HG03025 (cell line): ENCODE measurements around the gene EPHA6.
A peak's percentile ranks its signal among the peaks of the same experiment; 100 is the strongest.

Experiments used
- ATAC-seq: cut with Tn5 transposase; IDR thresholded peaks from one replicate; pipeline ENCODE4 v1.9.1; 2021; ENCODE audit warnings: mild to moderate bottlenecking, moderate library complexity; ENCODE audit not compliant: unreplicated experiment, low FRiP score

EPHA6 gene

DNA sequence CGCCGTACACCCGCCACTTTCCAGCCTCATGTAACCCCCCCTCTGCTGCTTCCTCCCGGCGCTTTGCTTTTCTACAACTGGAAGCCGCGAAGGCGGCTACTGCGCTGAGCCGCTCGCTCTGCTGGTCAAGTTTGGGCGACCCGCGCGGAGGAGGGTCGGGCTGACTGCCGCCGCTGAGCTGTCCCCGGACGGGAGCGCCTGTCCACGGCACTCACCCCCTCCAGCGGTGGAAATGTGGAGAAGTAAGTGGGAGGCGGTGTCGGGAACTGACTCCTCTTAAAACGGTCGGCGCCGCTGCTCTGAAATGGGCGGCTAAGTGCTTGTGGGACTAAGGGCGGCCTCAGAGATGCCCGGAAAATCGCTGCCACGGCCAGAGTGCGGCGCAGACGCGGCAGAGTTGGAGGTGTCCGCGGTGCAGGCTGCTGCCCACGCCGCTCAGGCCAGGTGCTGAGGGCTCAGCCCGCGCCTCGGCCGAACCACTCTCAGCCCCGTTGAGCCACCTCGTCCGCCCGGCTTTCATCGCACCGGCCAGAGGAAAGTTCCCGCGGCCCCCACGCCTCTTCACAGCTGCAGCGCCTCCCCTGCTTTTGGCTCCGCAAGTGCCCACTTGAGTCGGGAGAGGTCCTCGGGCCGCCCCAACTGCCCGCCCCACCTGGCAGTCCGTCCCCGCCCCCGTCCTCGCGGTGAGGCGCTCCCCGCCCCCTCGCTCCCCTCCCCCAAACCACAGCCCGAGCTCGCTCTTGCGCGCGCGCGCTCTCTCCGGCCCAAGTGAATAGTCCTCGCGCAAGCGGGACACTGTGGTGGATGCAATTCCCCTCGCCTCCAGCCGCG, at the start of gene EPHA6:
TSS of gene EPHA6 (plus strand) at position 775 of the 831 bp plus-strand sequence.
- peak; percentile 27 for ATAC-seq

DNA sequence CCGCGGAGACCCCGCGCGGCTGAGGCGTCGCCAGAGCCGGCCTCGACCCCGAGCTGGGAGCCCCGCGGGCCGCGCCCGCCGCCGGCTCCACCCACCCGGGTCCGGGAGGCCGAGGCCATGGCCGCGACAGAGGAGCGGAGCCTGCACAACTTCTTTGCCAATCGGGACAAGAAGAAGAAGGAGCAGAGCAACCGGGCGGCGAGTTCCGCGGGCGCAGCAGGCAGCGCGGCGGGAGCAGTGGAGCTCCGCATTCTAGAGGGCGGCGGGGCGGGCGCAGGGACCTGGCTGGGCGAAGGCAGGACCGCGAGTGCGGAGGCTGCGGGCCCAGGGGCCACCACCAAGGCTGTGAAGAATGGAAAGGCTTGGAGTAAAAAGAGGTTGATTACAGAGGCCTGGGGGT, 37.6 kb upstream of the EPHA6 start:
- ATAC-seq, result no peak

DNA sequence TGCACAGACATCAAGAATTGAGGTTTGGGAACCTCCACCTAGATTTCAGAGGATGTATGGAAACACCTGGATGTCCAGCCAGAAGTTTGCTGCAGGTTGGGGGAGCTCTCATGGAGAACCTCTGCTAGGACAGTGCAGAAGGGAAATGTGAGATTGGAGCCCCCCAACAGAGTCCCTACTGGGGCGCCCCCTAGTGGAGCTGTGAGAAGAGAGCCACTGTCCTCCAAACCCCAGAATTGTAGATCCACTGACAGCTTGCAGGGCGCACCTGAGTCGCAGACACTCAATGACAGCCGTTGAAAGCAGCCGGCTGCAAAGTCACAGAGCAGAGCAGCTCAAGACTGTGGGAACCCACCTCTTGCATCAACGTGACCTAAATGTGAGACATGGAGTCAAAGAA, 34.6 kb upstream of the EPHA6 start:
- no peak for ATAC-seq

DNA sequence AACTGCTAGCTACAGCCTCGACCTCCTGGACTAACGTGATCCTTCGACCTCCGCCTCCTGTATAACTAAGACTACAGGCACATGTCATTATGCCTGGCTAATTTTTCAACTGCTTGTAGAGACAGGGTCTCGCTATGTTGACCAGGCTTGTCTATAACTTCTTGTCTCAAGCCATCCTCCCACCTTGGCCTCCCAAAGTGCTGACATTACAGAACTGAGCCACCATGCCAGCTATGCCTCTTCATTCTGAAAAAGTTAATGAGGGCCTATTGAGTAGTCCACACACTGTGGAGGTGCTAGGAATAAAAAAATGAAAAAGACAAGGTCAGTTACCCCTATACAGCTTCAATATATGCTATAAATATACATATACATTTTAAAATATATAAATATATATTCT, 18.3 kb upstream of the EPHA6 start:
- ATAC-seq, result no peak

DNA sequence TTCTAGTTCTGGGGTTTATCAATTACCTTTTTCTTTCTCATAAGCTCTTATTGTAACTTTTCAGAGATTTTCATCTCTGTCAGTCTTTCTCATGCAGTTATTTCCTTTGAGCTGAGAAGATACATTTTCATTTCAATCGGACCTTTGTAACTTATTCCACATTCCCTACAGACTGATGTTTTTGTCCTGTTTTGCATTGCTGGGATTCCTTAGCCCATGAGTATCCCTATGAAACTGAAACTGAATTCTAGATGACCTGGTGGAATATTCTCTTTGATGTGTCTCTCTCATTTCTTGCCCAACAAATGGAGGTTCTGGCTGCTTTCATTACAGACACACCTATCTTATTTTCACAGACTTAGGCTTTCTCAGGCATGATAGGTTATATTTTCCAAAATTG, 10.5 kb upstream of the EPHA6 start:
- ATAC-seq, result no peak

DNA sequence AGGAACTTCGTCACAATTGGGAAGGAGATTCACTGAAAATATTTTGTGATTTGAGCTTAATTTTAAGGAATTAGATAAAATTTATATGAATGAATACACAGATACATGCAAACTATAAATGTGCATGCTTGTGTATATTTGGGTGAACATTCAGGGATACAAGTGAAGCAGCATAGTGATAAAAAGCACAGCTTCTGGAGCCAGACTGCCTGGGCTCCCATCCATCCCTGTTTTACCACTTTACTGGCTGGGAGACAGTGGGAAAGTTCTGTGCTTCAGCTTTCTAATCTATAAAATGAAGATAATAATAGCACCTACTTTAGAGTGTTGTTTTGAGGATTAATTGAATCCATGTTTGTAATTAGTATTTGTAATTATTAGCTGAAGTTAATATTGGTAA, 8.1 kb upstream of the EPHA6 start:
- no peak for ATAC-seq

DNA sequence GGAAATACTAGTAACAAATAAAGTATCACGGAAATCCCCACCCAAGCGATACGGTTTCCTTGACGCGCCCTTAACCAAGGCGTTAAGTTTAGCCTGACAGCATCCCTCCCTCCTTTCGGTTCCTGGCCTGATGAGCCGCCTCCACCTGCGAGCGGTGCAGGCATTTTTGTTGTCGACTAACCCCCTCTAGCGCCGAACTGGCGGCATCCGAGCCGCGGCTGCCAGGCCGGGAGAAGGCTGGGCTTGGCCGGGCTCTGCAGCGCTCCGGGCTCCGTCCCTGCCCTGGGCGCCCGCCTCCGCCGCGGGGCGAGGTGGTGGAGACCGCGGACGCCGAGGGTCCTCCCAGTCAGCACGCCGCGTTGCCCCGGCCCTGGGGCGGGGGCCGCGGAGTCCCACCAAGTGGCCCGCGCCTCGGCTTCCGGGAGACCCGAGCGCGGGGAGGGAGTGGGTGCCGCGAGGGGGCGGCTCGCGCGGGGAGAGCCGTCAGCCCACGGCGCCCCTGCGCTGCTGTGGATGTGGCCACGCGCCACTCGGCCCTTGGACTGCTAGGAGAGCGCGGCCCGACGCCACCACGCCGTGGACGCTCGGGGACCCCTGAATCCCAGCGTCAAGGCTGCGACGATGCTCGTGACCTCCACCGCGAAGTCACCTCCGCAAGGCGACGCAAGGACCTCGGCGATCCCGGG, 1.1 kb upstream of the EPHA6 start:
- ATAC-seq, result peak; percentile 98

DNA sequence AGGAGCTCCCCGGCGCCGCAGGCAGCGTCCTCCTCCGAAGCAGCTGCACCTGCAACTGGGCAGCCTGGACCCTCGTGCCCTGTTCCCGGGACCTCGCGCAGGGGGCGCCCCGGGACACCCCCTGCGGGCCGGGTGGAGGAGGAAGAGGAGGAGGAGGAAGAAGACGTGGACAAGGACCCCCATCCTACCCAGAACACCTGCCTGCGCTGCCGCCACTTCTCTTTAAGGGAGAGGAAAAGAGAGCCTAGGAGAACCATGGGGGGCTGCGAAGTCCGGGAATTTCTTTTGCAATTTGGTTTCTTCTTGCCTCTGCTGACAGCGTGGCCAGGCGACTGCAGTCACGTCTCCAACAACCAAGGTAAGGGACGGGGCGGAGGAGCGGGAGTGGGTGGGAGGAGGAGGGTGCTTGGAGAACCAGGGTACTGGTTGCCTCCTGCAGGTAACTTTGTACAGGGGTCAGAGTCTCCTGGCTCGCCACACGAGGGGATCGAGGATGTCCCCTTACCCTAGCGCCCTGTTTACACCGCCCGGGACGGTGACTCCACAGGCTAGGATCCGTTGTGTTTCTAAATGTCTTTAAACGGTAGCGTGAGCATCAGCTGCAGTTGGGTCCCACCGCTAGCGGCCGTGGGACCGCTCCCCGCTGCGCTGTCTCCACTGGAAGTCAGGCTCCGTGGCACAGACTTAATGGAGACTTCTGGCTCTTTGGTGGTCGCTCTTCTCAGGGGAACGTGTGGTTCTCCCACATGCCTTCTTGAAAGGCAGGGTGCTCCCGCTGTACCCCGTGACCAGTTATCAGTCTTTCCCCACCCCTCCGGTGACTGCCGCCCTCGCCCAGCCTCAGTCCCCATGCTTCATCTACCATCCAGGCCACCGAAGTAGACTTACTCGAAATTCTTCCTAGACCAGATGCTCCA, 515 bp downstream of the EPHA6 start:
- ATAC-seq, result no peak

DNA sequence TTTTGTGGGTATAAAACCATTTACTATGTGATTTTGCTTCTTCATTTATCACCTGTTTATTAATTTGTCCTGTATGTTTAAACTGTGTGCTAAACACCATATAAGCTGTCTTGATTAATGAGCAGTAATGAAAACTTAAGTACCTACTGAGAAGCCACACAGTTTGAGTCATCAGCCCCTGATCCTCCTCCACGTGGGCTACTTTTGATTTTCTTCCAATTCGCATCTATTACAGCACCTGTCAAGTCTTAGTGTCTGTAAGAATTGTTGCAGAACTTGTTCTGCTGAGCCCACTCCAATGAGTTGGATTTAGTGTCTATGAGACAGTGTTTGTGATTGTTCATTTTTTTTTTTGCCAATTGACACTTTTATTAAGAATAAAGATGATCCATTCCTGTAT, 16.8 kb downstream of the EPHA6 start:
- ATAC-seq, result no peak

DNA sequence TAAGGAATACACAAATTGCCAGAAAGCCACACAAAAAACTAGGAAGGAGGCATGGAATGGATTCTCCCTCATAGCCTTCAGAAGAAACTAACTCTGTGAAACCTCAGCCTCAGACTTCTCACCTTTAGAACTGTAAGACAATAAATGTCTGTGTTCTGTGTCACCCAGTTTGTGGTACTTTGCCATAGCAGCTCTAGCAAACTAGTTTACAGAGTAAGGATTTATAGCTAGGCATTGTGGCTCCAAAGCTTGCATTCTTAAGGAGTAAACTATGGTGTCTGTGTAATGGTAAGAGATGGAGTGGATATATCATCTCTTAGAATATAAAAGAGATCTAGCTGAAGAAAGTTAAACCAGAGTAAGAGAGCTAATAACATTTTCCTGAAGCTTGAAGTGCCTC, 18.9 kb downstream of the EPHA6 start:
- ATAC-seq, result no peak

DNA sequence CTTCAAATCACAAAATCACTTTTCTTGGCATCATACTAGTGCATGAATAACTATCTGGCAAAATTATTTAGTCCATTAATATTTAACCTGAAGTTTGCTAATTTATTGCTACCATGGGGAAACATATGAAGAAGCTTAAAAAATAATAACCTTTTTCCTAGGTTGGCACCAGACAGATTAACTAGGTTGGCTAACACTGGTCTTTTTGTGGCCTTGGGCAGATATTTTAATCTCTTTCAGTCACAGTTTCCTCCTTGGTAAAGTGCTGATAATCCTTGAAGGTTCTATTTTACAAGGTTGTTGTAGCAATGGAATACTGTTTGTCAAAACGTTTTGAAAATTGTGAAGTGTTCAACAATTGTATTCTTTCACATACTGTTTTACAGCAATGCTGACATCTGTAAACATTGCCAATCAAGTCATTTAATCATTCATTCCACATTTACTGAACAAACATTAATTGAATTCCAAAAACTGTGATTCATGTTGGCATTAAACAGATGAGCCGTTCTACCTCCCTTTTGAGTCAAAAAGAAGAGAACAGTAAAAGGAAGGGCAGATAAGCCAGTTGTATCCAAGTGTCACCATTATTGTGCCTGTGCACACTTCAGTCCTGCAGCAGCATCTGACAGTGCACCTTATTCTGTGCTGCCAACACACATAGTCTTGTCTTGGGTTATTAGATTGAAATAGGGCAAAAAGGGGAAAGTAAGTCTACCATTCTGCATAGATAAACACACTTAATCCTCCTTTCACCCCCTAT, 21.9 kb downstream of the EPHA6 start:
- no peak for ATAC-seq

DNA sequence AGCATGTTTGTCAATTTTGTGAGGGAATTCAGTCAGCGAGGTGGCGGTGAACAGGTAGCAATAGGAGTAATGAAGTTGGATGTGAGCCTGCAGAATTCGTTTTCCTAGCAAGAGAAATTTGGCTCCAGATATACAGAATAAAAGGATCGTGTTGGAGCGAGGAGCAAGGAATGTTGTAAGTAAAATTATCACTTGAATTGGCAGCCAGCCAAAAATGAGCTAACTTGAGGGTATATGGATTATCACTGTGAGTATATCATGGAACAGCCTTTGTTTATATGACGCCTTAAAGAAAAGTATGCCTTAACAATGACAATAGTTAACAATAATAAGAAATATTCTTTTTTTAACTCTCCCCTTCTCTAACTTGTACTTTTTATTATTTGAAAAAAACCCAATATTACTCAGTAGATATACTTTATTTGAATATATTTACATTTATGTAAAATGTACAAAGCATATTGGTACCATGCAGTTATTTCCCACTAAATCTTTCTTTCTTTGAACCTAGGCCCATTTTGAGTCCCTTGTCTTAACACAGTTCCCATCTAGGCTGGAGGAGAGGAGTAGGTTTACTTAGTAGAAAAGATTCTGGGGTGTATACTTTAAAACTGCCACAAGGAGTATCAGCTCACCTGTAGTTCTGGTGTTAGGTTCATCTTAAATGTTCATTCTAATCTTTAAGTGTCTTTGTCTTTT, 29.3 kb downstream of the EPHA6 start:
- no peak for ATAC-seq

DNA sequence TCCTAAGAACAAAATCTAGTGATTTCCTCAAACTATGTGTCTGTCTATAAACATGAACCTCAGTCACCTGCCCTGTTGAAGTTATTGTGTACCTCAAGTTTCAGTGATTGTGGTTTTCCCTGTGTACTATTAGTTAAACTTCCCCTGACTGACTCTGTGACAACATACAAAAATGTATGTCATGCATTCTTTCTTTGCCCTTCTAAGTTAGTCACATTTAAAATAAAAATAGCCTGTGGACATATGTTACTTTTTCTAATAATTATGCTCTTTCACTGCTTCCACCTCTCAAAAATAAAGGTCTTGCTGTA, 29.8 kb downstream of the EPHA6 start:
- no peak for ATAC-seq

DNA sequence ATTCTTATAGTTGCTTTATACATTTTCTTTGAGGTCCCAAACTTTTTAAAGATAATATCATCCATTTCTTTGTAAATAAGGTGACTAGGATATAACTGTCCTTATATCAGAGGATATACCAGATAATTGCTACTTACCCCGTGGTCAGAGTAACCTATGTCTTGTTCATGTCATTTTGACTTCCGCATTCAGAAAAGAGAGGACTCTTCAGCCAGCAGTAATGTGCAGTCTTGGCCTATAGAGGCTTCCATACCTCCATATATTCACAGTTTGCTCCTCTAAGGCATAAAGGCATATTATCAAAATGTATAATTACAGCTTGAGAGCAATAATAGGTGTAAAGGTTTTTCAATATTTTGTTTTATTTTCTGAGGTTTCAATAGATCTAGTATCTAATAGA, 38.5 kb downstream of the EPHA6 start:
- ATAC-seq, result no peak

DNA sequence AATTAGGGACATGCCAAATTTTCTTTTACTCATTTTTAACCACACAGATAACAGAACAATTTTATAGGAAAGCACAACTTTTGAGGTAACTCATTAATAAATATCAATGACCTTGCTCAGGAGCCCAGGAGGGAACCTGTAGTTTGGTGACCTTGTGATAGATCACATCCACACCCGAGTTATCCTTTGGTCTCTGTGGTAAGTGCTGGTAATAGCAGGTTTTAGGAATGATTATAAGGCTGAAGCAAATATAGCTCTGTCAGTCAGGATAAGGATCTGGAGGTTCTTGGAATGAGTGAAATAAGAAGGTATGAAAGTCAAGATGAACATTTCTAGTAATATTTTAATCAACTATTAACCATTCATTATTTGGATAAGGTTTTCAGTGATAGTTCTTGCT, 46.5 kb downstream of the EPHA6 start:
- ATAC-seq, result no peak

DNA sequence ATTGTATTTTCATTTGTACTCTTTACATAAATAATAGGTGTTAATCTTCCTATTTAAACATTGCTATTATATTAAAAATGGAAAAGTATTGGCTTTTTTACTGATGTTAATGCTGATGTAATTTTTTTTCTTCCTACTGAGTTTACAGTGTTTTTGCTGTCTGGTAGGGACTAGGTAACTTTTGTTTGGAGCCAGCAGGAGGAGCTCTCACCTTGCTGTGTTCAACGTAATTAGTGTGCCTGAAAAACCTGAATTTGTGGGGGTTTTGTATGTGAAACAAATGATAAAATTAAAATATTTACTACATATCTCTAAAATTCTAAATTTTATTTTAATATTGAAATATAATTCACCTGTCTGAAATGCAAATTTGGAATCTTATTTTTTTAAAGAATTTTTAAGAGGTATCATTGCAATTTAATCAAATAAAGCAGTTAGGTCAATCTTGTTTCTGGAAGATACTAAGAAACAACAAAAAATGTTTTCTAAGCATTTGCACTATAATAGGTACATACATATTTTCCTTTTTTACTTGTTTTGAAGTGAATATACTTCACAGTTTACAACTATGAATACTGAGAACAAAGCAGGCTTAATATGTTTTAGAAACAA, 48.8 kb downstream of the EPHA6 start:
- ATAC-seq, result peak; percentile 78

DNA sequence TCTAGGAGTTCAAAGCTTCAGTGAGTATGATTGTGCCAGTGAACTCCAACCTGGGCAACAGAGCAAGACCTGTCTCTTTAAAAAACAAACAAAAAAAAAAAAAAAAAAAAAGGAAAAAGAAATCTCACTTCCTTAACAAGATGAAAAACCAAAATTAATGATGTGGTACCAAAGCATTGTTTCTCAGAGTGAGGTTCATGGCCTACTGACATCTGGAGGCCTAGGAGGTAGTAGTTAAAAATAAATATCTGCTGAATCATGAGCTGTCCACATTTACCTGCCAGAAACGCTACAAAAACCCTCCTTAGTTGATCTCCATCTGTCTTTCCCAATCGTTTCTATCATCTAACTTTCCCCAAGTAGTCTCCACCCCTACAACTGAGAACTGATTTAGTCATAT, 51.2 kb downstream of the EPHA6 start:
- ATAC-seq, result no peak

DNA sequence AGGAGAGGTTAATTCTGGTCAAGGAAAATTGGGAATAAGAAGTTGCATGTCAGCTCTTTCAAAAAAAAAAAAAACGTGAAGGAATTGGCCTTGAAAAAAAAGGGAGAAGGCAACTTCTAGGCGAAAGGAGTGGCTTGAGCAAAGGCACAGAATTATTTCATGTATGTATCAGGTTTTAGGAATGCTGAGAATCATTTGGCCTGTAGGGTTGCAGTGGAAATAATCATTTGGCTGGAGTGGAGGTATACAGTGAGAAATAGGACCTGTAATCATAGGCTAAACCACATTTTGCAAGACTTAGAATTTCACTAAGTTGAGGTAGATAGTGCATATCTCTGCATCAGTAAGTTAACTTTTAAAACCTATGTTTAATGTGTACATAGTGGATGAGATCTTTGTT, 54.9 kb downstream of the EPHA6 start:
- ATAC-seq, result no peak

DNA sequence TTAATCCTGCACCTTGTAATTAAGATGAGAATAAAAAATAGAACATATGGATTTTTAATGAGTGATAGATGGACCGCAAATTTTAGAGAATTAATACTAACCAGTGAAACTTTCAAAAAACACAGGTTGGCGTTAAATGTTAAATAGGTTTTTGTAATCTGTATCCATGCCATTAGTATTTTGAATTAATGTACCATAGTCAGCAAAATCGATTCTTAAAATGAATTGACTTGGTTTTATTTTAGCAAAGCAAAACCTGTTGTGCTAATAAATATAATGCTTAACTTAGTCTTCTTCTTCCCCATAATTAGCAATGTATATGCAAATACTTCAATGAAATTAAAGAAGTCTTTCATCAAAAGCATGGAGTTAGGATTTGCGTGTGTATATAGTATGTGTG, 63.1 kb downstream of the EPHA6 start:
- no peak for ATAC-seq

DNA sequence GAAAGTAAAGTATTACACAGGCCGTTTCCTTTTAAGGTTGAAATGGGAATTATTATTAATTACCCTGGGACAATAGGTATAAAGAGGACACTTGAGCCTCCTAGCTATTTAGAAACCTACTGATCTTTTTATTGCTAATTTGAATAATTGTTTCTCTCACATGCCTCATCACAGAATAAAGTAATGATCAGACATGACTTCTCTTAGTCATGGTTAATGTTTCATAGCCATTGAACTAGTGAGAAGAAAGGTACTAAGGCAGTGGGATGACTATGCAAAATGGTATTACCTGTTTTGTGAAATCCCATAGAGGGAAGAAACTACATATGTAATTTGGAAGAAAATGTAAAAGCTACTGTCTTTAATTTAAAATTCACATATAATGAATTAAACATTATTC, 85.6 kb downstream of the EPHA6 start:
- ATAC-seq, result no peak
